Endodermal cell (in vitro differentiated cells): ENCODE data around the gene KIAA1217. TPM values are rescaled to one million over a fixed set of nuclear protein-coding genes. Genes with fewer than 3 reads are reported as not detected.

Experiments
- DNase-seq: peaks from one replicate; pipeline ENCODE4 v3.0.0-alpha.2; 2017
- H3K27ac ChIP-seq: 2 replicates; pipeline ENCODE4 v1.5.1; 2013; ENCODE audit warnings: mild to moderate bottlenecking, low read depth, low read length, moderate library complexity
- H3K27me3 ChIP-seq: 2 replicates; pipeline ENCODE4 v1.6.1; 2013; ENCODE audit warnings: mild to moderate bottlenecking, low read length, moderate library complexity; ENCODE audit not compliant: insufficient read depth, control insufficient read depth, poor library complexity, severe bottlenecking
- H3K36me3 ChIP-seq: 2 replicates; pipeline ENCODE4 v1.7.0; 2013; ENCODE audit warnings: mild to moderate bottlenecking, low read length, moderate library complexity; ENCODE audit not compliant: control insufficient read depth, insufficient read depth
- H3K4me1 ChIP-seq: one replicate; pipeline ENCODE4 v1.7.0; 2013; ENCODE audit warnings: low read length; ENCODE audit not compliant: control insufficient read depth, insufficient read depth
- H3K4me3 ChIP-seq: 2 replicates; pipeline ENCODE4 v1.5.1; 2013; ENCODE audit warnings: mild to moderate bottlenecking, low read length, moderate library complexity
- H3K9ac ChIP-seq: 2 replicates; pipeline ENCODE4 v1.6.1; 2013; ENCODE audit warnings: mild to moderate bottlenecking, low read length, moderate library complexity; ENCODE audit not compliant: poor library complexity, severe bottlenecking; ENCODE audit errors: extremely low read depth
- H3K9me3 ChIP-seq: 2 replicates; pipeline ENCODE4 v1.6.1; 2013; ENCODE audit warnings: mild to moderate bottlenecking, low read length, moderate library complexity; ENCODE audit not compliant: control insufficient read depth
- H3K27ac Mint-ChIP-seq: 2 replicates; pipeline ENCODE4 v1.8.0; 2020; ENCODE audit warnings: mixed read lengths
- H3K27me3 Mint-ChIP-seq: 2 replicates; pipeline ENCODE4 v1.8.0; 2021; ENCODE audit warnings: mild to moderate bottlenecking, mixed read lengths; ENCODE audit not compliant: insufficient read depth
- H3K36me3 Mint-ChIP-seq: 2 replicates; pipeline ENCODE4 v1.8.0; 2020; ENCODE audit warnings: low read depth, mixed read lengths
- H3K4me1 Mint-ChIP-seq: 2 replicates; pipeline ENCODE4 v1.8.0; 2020; ENCODE audit warnings: mixed read lengths
- H3K4me3 Mint-ChIP-seq: 2 replicates; pipeline ENCODE4 v1.8.0; 2020; ENCODE audit warnings: mild to moderate bottlenecking, moderate library complexity, mixed read lengths
- H3K9me3 Mint-ChIP-seq: 2 replicates; pipeline ENCODE4 v1.8.0; 2020; ENCODE audit warnings: mild to moderate bottlenecking, mixed read lengths
- WGBS, 2 experiments: methylation state at CpG; one replicate each; pipeline versions ENCODE4 v1.1.5 to v1.1.7; 2013; ENCODE audit warnings: missing lambda C conversion rate in 2 of 2, mixed read lengths in 1 of 2; ENCODE audit not compliant: insufficient coverage in 1 of 2, insufficient read length in 1 of 2; 5-methylcytosine and 5-hydroxymethylcytosine counted together
- total RNA-seq, 2 donors: library from RNA; stranded (reverse); fragmentation: NEBNext Ultra II Directional in 1 of 2; extraction: Animal tissue kit (Norgen Biotek cat#: 25700) in 1 of 2; gene quantifications; 2 replicates in 1 of 2; 3 replicates in 1 of 2; pipeline ENCODE4 v1.2.1, GENCODE V29; 2021
- TF ChIP-seq, protein P1 (sequence below): fragments of 200-600 bp; sonication (generic); conservative IDR thresholded peaks from 2 replicates; pipeline ENCODE4 v1.5.0; 2021; ENCODE audit warnings: antibody characterized with exemption, mild to moderate bottlenecking

The KIAA1217 gene
- total RNA-seq, 2 donors from 2014 or later = 25.4 to 27.2 TPM

DNA sequence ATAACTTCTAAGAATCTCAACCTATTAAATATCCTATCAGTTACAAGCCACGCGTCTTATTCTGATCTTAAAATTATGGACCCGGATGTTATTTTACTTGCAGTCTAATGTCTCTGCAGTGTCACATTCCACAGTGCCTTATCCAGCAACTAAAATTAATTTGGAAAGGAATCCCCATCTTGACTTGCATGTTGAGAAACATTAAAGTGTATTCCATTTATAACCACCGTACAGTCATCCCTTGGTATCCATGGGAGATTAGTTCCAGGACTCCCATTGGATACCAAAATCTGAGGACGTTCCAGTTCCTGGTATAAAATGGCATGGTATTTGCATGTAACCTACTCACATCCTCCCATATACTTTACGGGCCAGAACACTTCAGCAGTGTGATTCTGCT, 320.0 kb downstream of the KIAA1217 start:
- Histone ChIP-seq H3K9me3 (no peaks in the 10 kb centered on the region), H3K4me3 (no peak overlapping the region), H3K36me3 (peaks cover 47% of the 10 kb centered on the region), H3K9ac (no peak overlapping the region), H3K27me3 (no peaks in the 10 kb centered on the region), H3K4me1 (no peaks in the 10 kb centered on the region), H3K27ac (no peak overlapping the region)
- no peak for DNase-seq
- TF ChIP-seq, protein P1, sequence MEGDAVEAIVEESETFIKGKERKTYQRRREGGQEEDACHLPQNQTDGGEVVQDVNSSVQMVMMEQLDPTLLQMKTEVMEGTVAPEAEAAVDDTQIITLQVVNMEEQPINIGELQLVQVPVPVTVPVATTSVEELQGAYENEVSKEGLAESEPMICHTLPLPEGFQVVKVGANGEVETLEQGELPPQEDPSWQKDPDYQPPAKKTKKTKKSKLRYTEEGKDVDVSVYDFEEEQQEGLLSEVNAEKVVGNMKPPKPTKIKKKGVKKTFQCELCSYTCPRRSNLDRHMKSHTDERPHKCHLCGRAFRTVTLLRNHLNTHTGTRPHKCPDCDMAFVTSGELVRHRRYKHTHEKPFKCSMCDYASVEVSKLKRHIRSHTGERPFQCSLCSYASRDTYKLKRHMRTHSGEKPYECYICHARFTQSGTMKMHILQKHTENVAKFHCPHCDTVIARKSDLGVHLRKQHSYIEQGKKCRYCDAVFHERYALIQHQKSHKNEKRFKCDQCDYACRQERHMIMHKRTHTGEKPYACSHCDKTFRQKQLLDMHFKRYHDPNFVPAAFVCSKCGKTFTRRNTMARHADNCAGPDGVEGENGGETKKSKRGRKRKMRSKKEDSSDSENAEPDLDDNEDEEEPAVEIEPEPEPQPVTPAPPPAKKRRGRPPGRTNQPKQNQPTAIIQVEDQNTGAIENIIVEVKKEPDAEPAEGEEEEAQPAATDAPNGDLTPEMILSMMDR = no peak
- WGBS, 2 experiments = 93 to 94% methylated on average over 5 to 6 of the region's 6 CpGs
- H3K4me3 Mint-ChIP-seq = no peak overlapping the region
- H3K9me3 Mint-ChIP-seq = no peaks in the 10 kb centered on the region
- no peak overlapping the region for H3K27ac Mint-ChIP-seq
- H3K27me3 Mint-ChIP-seq = no peaks in the 10 kb centered on the region
- no peaks in the 10 kb centered on the region for H3K4me1 Mint-ChIP-seq
- H3K36me3 Mint-ChIP-seq = peaks cover 52% of the 10 kb centered on the region

DNA sequence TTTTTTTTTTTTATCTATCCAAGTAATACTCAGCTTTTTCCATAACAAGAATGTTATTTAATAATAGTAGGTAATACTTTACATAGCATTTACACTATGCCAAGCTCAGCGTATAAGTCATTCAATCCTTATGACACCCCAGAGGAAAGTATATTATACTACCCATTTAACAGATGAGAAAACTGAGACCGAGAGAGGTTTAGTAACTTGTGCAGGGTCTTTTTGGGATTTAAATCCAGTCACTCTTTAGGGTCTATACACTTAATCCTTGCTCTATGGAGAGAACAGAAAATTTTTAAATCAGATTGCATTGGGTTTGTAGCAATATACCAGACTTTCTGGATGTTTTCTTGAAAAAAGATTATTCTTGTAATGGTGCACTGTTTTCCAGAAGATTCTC, 322.5 kb downstream of the KIAA1217 start:
- TF ChIP-seq, protein P1 = no peak
- Mint-ChIP-seq H3K27ac (no peak overlapping the region), H3K9me3 (no peaks in the 10 kb centered on the region), H3K27me3 (no peaks in the 10 kb centered on the region), H3K4me3 (no peak overlapping the region), H3K4me1 (no peaks in the 10 kb centered on the region), H3K36me3 (peaks cover 47% of the 10 kb centered on the region)
- DNase-seq = no peak
- Histone ChIP-seq H3K27me3 (no peaks in the 10 kb centered on the region), H3K4me3 (no peak overlapping the region), H3K27ac (no peak overlapping the region), H3K9ac (no peak overlapping the region), H3K36me3 (peaks cover 47% of the 10 kb centered on the region), H3K4me1 (no peaks in the 10 kb centered on the region), H3K9me3 (no peaks in the 10 kb centered on the region)
- 88% methylated on average over 1 of the region's 2 CpGs; no CpG with 5 or more reads in 1 of the 2 experiments for WGBS, 2 experiments

DNA sequence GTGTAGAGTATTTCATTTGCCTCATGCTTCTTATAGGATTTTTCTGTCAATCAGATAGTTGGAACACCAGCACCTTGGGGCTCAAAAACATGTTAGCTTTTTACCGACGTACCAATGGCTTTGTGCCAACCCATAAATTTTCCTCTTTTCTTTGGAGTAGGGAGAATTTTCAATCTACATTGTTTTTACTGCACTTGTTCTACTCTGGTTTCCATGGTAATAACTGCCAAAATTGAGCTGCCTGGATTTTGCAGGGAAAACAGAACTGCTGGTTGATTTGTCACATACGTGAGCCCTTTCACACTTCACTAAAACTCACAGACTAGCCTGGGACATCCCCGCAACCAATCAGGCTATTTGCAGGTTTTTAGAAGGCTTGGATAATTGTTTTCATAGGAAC, 325.0 kb downstream of the KIAA1217 start:
- no peaks in the 10 kb centered on the region for H3K9me3 ChIP-seq
- Mint-ChIP-seq H3K9me3 (no peaks in the 10 kb centered on the region), H3K36me3 (peaks cover 56% of the 10 kb centered on the region), H3K4me3 (no peak overlapping the region), H3K27ac (no peak overlapping the region), H3K27me3 (no peaks in the 10 kb centered on the region), H3K4me1 (no peaks in the 10 kb centered on the region)
- H3K27me3 ChIP-seq = no peaks in the 10 kb centered on the region
- H3K36me3 ChIP-seq = peaks cover 46% of the 10 kb centered on the region
- TF ChIP-seq, protein P1 = no peak
- WGBS, 2 experiments = 98 to 100% methylated on average over 2 to 4 of the region's 4 CpGs
- no peaks in the 10 kb centered on the region for H3K4me1 ChIP-seq
- H3K27ac ChIP-seq = no peak overlapping the region
- DNase-seq = no peak
- no peak overlapping the region for H3K4me3 ChIP-seq
- H3K9ac ChIP-seq = no peak overlapping the region
